WTC11 (cell line): ENCODE data around the gene MMP24OS. TPM values are rescaled to one million over a fixed set of nuclear protein-coding genes. Genes with fewer than 3 reads are reported as not detected.
A peak's percentile ranks its signal among the peaks of the same experiment; 100 is the strongest.

Experiments used
- ATAC-seq: fragments of 200-7000 bp; cut with Tn5 transposase; 2 replicates; pipeline ENCODE4 v1.10.0; 2021; ENCODE audit warnings: mild to moderate bottlenecking, moderate library complexity
- CTCF ChIA-PET: fragments of 300-600 bp; sonication (Branson Sonifier 250); formaldehyde crosslinking; loops from one replicate; lab custom pipeline; 2021; ENCODE audit warnings: antibody characterized with exemption; lab: Charles Lee
- POLR2A ChIA-PET: fragments of 350-600 bp; sonication (Branson Sonifier 250); formaldehyde crosslinking; loops from one replicate; lab custom pipeline; 2021; ENCODE audit warnings: antibody characterized with exemption; lab: Charles Lee
- DNase-seq: peaks from one replicate; pipeline ENCODE4 v3.0.0; 2021; ENCODE audit warnings: low spot score
- H3K27ac Mint-ChIP-seq: 2 replicates; pipeline ENCODE4 v1.8.0; 2021; ENCODE audit warnings: mixed read lengths
- H3K27me3 Mint-ChIP-seq: 2 replicates; pipeline ENCODE4 v1.8.0; 2021; ENCODE audit warnings: low read depth, mild to moderate bottlenecking, moderate library complexity, mixed read lengths
- H3K36me3 Mint-ChIP-seq: 2 replicates; pipeline ENCODE4 v1.8.0; 2021; ENCODE audit warnings: mixed read lengths
- H3K4me1 Mint-ChIP-seq: 2 replicates; pipeline ENCODE4 v1.8.0; 2022; ENCODE audit warnings: mixed read lengths
- H3K4me3 Mint-ChIP-seq: 2 replicates; pipeline ENCODE4 v1.8.0; 2021; ENCODE audit warnings: mild to moderate bottlenecking, moderate library complexity, mixed read lengths
- H3K9me3 Mint-ChIP-seq: 2 replicates; pipeline ENCODE4 v1.8.0; 2021; ENCODE audit warnings: mixed read lengths
- CDX4 ChIP-seq: fragments of 250-450 bp; sonication (Bioruptor Pico); IDR thresholded peaks from 2 replicates; pipeline ENCODE4 v1.9.0; 2021; ENCODE audit warnings: moderate library complexity, mild to moderate bottlenecking, inconsistent platforms, borderline replicate concordance
- ELF4 ChIP-seq: sonication (generic); formaldehyde crosslinking; IDR thresholded peaks from 2 replicates; pipeline ENCODE4 v1.8.1; 2022; ENCODE audit warnings: low read depth, mild to moderate bottlenecking, moderate library complexity, missing genetic modification reagents
- IRF2 ChIP-seq: sonication (generic); formaldehyde crosslinking; IDR thresholded peaks from 2 replicates; pipeline ENCODE4 v1.8.0; 2022; ENCODE audit warnings: low read depth, missing genetic modification reagents, borderline replicate concordance
- JUN ChIP-seq: sonication (generic); formaldehyde crosslinking; IDR thresholded peaks from 2 replicates; pipeline ENCODE4 v1.8.0; 2023; ENCODE audit warnings: mild to moderate bottlenecking, missing genetic modification reagents
- KAT7 ChIP-seq: sonication (generic); formaldehyde crosslinking; IDR thresholded peaks from 2 replicates; pipeline ENCODE4 v1.8.1; 2023; ENCODE audit warnings: missing genetic modification reagents, mild to moderate bottlenecking, borderline replicate concordance
- MXD4 ChIP-seq: fragments of 250-450 bp; sonication (Bioruptor Pico); IDR thresholded peaks from 2 replicates; pipeline ENCODE4 v1.8.0; 2021; ENCODE audit warnings: mild to moderate bottlenecking, moderate library complexity, borderline replicate concordance
- MYBL2 ChIP-seq: sonication (generic); formaldehyde crosslinking; IDR thresholded peaks from 2 replicates; pipeline ENCODE4 v1.8.1; 2023; ENCODE audit warnings: mild to moderate bottlenecking, moderate library complexity, missing genetic modification reagents
- NFE2L1 ChIP-seq: sonication (generic); formaldehyde crosslinking; IDR thresholded peaks from 2 replicates; pipeline ENCODE4 v1.8.1; 2023; ENCODE audit warnings: missing genetic modification reagents
- TCF7 ChIP-seq: sonication (generic); formaldehyde crosslinking; IDR thresholded peaks from 2 replicates; pipeline ENCODE4 v1.8.0; 2022; ENCODE audit warnings: mild to moderate bottlenecking, low read depth, missing genetic modification reagents, moderate library complexity
- USF1 ChIP-seq: sonication (generic); formaldehyde crosslinking; IDR thresholded peaks from 2 replicates; pipeline ENCODE4 v1.8.0; 2022; ENCODE audit warnings: mild to moderate bottlenecking, missing genetic modification reagents
- ZNF232 ChIP-seq: sonication (generic); formaldehyde crosslinking; IDR thresholded peaks from 2 replicates; pipeline ENCODE4 v1.8.0; 2022; ENCODE audit warnings: mild to moderate bottlenecking, missing genetic modification reagents
- ZNF263 ChIP-seq: sonication (generic); formaldehyde crosslinking; IDR thresholded peaks from 2 replicates; pipeline ENCODE4 v1.8.1; 2022; ENCODE audit warnings: low read depth, mild to moderate bottlenecking, moderate library complexity, missing genetic modification reagents
- ZNF317 ChIP-seq: sonication (generic); formaldehyde crosslinking; IDR thresholded peaks from 2 replicates; pipeline ENCODE4 v1.8.1; 2023; ENCODE audit warnings: low read depth, mild to moderate bottlenecking, moderate library complexity, missing genetic modification reagents, borderline replicate concordance
- total RNA-seq: library from RNA; stranded (reverse); gene quantifications from 3 replicates; pipeline ENCODE4 v1.2.3, GENCODE V29; 2021
- TF ChIP-seq, protein P1 (sequence below): fragments of 250-450 bp; sonication (Bioruptor Pico); IDR thresholded peaks from 2 replicates; pipeline ENCODE4 v1.9.0; 2021; ENCODE audit warnings: mild to moderate bottlenecking, borderline replicate concordance
- TF ChIP-seq, protein P2 (sequence below): sonication (generic); formaldehyde crosslinking; IDR thresholded peaks from 2 replicates; pipeline ENCODE4 v1.8.0; 2022; ENCODE audit warnings: mild to moderate bottlenecking, missing genetic modification reagents
- TF ChIP-seq, protein P3 (sequence below): sonication (generic); formaldehyde crosslinking; IDR thresholded peaks from 2 replicates; pipeline ENCODE4 v1.8.1; 2023; ENCODE audit warnings: mild to moderate bottlenecking, moderate library complexity, missing genetic modification reagents
- TF ChIP-seq, protein P4 (sequence below): sonication (generic); formaldehyde crosslinking; IDR thresholded peaks from 2 replicates; pipeline ENCODE4 v1.8.1; 2023; ENCODE audit warnings: mild to moderate bottlenecking, missing genetic modification reagents, moderate library complexity

MMP24OS gene
- total RNA-seq, 1 experiment from 2014 or later: 50.6 TPM

GRCh38 chr20:35317416-35318210 is 39.7 kb upstream of the MMP24OS start:
- ChIA-PET CTCF (interaction anchor here (1.2 to 3.5 kb wide), 6 partner anchors 11 to 173 kb away, joined by 3 to 19 read pairs (median 6); no protein-coding TSS in a partner anchor), POLR2A (no interaction called here)
- peak overlapping the region; percentile 19; the same call in 1 of the 2 replicates for H3K27ac Mint-ChIP-seq
- no peak for DNase-seq
- TF ChIP-seq CDX4 (CRISPR knock-in tag) (no peak), ZNF232 (no peak), TCF7 (CRISPR knock-in tag) (no peak), NFE2L1 (CRISPR knock-in tag) (no peak), ELF4 (no peak), USF1 (no peak), MXD4 (no peak), ZNF317 (CRISPR knock-in tag) (no peak), MYBL2 (CRISPR knock-in tag) (no peak), IRF2 (CRISPR knock-in tag) (no peak), JUN (no peak), ZNF263 (no peak), KAT7 (CRISPR knock-in tag) (no peak)
- TF ChIP-seq, protein P1, sequence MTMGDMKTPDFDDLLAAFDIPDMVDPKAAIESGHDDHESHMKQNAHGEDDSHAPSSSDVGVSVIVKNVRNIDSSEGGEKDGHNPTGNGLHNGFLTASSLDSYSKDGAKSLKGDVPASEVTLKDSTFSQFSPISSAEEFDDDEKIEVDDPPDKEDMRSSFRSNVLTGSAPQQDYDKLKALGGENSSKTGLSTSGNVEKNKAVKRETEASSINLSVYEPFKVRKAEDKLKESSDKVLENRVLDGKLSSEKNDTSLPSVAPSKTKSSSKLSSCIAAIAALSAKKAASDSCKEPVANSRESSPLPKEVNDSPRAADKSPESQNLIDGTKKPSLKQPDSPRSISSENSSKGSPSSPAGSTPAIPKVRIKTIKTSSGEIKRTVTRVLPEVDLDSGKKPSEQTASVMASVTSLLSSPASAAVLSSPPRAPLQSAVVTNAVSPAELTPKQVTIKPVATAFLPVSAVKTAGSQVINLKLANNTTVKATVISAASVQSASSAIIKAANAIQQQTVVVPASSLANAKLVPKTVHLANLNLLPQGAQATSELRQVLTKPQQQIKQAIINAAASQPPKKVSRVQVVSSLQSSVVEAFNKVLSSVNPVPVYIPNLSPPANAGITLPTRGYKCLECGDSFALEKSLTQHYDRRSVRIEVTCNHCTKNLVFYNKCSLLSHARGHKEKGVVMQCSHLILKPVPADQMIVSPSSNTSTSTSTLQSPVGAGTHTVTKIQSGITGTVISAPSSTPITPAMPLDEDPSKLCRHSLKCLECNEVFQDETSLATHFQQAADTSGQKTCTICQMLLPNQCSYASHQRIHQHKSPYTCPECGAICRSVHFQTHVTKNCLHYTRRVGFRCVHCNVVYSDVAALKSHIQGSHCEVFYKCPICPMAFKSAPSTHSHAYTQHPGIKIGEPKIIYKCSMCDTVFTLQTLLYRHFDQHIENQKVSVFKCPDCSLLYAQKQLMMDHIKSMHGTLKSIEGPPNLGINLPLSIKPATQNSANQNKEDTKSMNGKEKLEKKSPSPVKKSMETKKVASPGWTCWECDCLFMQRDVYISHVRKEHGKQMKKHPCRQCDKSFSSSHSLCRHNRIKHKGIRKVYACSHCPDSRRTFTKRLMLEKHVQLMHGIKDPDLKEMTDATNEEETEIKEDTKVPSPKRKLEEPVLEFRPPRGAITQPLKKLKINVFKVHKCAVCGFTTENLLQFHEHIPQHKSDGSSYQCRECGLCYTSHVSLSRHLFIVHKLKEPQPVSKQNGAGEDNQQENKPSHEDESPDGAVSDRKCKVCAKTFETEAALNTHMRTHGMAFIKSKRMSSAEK (CRISPR knock-in tag): no peak
- TF ChIP-seq, protein P2, sequence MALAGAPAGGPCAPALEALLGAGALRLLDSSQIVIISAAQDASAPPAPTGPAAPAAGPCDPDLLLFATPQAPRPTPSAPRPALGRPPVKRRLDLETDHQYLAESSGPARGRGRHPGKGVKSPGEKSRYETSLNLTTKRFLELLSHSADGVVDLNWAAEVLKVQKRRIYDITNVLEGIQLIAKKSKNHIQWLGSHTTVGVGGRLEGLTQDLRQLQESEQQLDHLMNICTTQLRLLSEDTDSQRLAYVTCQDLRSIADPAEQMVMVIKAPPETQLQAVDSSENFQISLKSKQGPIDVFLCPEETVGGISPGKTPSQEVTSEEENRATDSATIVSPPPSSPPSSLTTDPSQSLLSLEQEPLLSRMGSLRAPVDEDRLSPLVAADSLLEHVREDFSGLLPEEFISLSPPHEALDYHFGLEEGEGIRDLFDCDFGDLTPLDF (CRISPR knock-in tag): no peak
- TF ChIP-seq, protein P3, sequence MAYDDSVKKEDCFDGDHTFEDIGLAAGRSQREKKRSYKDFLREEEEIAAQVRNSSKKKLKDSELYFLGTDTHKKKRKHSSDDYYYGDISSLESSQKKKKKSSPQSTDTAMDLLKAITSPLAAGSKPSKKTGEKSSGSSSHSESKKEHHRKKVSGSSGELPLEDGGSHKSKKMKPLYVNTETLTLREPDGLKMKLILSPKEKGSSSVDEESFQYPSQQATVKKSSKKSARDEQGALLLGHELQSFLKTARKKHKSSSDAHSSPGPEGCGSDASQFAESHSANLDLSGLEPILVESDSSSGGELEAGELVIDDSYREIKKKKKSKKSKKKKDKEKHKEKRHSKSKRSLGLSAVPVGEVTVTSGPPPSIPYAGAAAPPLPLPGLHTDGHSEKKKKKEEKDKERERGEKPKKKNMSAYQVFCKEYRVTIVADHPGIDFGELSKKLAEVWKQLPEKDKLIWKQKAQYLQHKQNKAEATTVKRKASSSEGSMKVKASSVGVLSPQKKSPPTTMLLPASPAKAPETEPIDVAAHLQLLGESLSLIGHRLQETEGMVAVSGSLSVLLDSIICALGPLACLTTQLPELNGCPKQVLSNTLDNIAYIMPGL (CRISPR knock-in tag): no peak
- TF ChIP-seq, protein P4, sequence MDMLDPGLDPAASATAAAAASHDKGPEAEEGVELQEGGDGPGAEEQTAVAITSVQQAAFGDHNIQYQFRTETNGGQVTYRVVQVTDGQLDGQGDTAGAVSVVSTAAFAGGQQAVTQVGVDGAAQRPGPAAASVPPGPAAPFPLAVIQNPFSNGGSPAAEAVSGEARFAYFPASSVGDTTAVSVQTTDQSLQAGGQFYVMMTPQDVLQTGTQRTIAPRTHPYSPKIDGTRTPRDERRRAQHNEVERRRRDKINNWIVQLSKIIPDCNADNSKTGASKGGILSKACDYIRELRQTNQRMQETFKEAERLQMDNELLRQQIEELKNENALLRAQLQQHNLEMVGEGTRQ (CRISPR knock-in tag): no peak
- H3K27me3 Mint-ChIP-seq: no peaks in the 10 kb centered on the region
- no peak overlapping the region for H3K4me3 Mint-ChIP-seq
- ATAC-seq: no peak
- H3K4me1 Mint-ChIP-seq: peaks cover 20% of the 10 kb centered on the region
- no peaks in the 10 kb centered on the region for H3K9me3 Mint-ChIP-seq
- peaks cover 2% of the 10 kb centered on the region for H3K36me3 Mint-ChIP-seq
